ENCODE results near the gene EVX2.

The EVX2 gene

GRCh38 chr2:176121190-176122051 lies 37.7 kb upstream of the EVX2 start:
- DNase-seq, result no peak

- no peak for DNase-seq
These were observed 36.8 kb upstream of the EVX2 start for GRCh38 chr2:176120364-176121189.

DNA sequence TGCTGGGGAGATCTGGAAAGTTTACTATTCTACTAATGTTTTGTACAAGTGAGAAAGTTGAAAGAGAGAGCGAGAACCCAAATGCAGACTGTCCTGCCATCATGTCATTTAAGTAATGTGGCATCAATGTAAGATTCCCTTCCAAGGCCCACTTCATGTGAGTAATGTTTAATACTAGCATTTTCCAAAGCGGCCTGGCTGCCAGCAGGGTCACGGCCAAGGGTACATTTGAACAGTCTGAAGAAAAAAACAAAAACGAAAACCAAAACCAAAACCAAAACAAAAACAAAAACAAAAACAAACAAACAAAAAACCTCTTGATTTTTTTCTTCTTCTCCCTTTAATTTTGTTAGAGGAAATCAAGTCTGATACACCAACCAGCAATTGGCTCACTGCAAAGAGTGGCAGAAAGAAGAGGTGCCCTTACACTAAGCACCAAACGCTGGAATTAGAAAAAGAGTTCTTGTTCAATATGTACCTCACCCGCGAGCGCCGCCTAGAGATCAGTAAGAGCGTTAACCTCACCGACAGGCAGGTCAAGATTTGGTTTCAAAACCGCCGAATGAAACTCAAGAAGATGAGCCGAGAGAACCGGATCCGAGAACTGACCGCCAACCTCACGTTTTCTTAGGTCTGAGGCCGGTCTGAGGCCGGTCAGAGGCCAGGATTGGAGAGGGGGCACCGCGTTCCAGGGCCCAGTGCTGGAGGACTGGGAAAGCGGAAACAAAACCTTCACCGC lies 35.0 kb upstream of the EVX2 start:
- DNase-seq, result no peak

- no peak for DNase-seq
These were observed 34.1 kb upstream of the EVX2 start for GRCh38 chr2:176117823-176118371.

DNA sequence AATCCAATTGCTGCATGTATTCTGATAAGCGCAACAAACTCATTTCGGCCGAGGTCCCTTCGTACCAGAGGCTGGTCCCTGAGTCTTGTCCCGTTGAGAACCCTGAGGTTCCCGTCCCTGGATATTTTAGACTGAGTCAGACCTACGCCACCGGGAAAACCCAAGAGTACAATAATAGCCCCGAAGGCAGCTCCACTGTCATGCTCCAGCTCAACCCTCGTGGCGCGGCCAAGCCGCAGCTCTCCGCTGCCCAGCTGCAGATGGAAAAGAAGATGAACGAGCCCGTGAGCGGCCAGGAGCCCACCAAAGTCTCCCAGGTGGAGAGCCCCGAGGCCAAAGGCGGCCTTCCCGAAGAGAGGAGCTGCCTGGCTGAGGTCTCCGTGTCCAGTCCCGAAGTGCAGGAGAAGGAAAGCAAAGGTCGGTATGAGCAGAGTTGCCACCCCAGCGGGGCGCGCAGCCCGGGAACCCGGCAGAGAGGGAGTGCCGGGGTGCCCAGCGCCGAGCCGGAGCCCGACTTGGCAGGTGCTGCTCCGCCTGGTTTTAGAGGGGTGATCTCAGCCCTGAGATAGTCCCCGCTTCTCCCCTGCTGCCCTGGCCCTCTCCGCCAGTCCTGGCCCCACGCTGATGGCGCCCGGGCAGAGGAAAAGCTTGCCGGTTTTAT lies 33.5 kb upstream of the EVX2 start:
- DNase-seq, result no peak

- no peak for DNase-seq
These were observed 32.4 kb upstream of the EVX2 start, which contains the start of gene HOXD10 for GRCh38 chr2:176115883-176116813. Gene HOXD10, plus strand, starts transcription at chr2:176116778. Its CDS starts 56 bp downstream, at chr2:176116834.

GRCh38 chr2:176114930-176115625 lies 31.3 kb upstream of the EVX2 start:
- DNase-seq, result no peak

GRCh38 chr2:176114120-176114929 lies 30.6 kb upstream of the EVX2 start:
- no peak for DNase-seq

DNA sequence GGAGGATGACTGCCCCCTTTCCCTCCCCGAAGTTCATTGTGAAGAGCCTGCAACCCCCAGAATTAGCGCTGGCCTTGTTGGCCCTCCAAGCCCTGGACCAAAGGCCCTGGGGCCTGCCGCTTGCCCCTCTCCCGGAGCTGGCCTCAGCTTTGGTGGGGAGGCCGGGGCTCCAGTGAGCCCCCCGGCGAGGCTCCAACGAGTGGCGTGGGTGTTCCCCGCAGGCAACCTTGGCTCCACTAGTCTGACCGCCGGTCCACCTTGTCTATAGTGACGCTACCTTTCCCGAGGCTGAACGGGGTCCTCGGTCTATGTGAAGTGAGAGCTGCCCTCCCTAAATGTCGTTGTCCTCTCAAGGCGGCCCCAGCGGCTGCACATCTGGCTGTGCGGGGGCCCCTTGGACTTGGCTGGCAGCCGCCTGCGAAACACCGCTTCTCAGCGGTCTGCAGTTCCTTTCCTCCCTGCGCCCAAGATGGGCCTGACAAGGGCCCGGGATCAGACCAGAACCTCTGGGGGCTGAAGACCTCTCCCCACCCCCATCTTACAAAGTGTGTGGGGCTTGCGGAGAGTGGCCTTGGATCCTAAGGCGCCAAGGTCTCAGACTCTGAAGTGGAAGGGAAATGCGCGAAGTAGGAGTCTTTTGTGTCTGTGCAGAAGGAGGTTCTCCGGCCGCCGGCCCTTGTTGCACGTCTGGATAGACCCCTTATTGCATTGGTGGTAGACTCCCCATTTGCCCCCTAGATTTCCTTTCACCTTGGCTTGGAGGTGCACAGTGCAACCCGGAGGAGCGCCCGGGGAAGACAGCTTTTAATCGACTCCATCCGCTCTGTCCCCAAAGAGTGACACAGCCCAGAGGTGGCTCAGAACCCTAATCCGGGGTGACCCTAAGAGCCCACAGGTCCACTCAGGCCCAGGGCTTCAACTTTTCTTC lies 28.9 kb upstream of the EVX2 start:
- DNase-seq, result no peak

GRCh38 chr2:176111846-176112374 lies 28.1 kb upstream of the EVX2 start:
- no peak for DNase-seq

GRCh38 chr2:176111309-176111663 lies 27.5 kb upstream of the EVX2 start:
- DNase-seq, result no peak

DNA sequence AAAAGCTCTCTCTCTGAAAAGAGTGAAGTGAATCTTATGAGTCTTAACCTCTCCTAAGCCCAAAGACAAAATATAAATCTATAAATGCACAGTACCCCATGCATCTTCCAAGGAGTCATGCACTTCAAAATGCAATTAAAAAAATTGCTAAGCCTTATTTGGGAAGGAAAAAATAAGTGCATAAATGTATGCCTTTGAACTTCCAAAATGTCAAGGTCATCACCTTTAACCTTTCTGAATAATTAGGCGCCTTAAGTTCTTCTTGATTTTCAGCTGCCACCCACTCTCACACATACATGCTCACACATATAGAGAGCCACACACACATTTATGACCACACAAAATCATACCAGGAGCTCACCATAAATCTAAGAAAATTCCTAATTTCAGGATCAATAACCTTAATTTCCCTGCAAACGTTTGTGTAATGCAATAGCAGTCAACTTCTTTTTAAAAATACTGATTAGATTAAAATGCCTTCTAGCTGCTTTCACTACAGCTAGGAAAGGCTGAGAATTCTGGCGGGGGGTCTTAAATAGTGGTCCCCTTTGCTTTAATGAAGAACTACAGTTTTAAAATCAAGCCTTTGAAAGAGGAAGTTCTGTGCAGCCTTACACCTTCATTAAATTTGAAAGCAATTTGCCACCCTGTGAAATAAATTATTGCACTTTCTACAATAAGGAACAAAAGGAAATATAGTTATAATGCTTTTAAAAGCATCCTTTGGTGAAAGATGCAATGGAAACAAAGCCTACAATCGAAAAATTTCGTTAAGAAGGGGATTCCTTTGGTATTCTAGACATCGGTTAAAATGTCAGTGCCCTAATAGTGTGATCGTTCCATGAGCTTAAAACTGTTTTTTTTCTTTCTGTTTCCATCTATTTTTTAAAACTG lies 26.9 kb upstream of the EVX2 start:
- DNase-seq, result no peak

DNA sequence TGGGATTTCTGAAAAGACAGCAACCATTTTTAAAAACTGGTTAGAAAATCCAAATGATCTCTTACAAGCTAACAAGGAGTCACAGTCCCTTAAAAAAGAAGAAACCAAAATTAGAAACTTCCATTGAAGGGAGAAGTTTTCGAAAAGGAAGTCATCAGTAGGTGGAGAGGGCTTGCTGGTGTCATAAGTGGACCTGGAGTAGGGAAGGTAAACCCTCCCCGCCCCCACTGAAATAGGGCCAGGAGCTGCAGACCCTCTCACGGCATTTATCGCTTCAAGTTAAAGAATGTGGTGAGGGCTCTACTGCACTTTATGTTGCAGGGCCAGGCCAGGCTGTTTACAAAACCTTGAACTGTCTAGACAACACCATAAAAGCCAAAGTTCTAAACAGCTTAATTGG lies 26.2 kb upstream of the EVX2 start:
- no peak for DNase-seq

DNA sequence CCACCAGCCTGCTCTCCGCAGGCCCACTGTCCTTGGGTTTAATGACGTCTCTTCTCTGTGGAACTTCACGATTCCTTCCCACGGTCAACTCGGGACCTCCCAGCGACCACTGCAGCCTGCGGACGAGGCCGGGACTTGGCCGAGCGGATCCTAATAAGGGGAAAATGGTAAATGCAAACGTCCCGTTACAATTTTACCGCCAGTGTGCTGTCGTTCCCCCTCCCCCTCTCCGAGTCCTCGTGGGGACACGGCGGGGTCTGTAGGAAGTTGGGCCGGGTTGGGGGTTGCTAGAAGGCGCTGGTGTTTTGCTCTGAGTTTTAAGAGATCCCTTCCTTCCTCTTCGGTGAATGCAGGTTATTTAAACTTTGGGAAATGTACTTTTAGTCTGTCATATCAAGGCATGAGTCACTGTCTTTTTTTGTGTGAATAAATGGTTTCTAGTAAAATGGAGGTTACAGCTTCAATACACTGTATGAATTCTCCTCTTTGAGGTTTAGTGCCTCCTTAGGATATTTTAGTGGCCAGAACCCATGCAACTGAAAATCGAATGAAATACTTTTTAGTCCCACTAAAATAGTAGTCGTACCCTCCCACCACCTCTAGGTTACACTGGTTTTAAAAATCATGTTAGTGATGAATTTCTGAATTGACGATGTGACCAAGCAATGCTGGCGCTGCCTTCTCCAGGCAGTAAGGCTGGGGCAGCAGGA lies 25.6 kb upstream of the EVX2 start:
- DNase-seq, result no peak

DNA sequence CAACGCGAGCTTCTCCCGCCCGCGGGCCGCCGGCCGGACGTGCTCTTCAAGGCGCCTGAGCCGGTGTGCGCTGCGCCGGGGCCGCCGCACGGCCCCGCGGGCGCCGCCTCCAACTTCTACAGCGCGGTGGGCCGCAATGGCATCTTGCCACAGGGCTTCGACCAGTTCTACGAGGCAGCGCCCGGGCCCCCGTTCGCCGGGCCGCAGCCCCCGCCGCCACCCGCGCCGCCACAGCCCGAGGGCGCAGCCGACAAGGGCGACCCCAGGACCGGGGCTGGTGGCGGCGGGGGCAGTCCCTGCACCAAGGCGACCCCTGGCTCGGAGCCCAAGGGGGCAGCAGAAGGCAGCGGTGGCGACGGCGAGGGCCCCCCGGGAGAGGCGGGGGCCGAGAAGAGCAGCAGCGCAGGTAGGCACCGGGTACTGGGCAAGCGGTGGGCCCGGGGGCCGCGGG lies 24.0 kb upstream of the EVX2 start:
- no peak for DNase-seq
